Measurements from ENCODE around the gene CD300A.
"Not testable (repeated sequence)": the region's sequence is repeated elsewhere in the genome, so short reads cannot be mapped to it uniquely, and the experiment has no call there.

The CD300A gene

DNA sequence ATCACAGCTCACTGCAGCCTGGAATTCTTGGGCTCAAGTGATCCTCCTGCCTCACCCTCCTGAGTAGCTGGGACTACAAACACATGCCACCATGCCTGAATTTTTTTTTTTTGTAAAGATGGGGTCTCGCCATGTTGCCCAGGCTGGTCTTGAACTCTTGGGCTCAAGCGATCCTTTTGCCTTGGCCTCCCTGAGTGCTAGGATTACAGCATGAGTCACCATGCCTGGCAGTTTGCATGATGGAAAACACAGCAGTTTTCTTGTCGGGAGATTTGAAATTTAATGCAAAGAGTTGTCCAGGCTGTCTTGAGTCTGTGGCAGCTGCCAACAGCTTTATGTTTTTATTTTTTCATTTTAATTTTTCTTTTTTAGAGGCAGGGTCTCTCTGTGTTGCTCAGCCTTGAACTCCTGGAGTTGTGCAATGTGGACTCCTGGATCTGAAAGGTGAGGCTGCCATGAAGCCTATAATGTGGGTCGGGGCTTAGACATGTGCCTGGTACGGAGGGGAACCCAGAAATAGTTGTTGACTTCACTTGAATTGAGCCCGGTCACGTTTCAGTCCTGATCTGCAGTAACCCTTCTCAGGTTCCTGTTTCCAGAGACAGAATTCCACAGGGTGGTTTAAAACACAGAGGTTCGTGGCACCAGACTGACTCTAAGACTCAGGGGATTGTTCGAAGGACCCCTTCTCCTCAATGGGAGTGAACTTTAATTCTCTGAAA lies 18.7 kb downstream of the CD300A start:
- no peak for DNase-seq

DNA sequence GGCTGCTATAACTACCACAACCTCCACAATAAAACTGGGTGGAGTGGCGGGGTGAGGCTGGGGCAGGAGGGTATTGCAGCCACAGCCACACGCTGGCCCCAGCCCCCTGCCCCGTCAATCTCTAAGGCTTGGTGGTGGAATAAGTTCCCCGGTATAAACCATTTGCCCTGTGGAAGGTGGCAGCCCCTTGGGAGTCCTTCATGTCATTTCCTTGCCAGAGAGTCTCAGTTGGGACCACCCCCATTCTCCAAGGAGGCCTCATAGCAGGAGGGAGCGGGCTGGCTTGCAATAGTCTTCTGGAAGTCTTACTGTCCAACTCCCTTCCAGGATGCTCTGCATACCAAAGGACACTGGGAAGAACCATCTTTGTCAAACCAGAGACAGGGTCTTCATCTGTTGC lies 19.4 kb downstream of the CD300A start:
- no peak for DNase-seq

DNA sequence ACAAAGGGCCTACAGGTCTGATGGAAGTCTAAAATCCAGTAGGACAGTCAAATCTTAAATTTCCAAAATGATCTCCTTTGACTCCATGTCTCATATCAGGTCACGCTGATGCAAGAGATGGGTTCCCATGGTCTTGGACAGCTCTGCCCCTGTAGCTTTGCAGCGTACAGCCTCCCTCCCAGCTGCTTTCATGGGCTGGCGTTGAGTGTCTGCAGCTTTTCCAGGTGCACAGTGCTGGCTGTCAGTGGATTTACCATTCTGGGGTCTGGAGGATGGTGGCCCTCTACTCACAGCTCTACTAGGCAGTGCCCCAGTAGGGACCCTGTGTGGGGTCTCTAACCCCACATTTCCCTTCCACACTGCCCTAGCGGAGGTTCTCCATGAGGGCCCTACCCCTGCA lies 21.8 kb downstream of the CD300A start:
- DNase-seq = not testable (repeated sequence)

DNA sequence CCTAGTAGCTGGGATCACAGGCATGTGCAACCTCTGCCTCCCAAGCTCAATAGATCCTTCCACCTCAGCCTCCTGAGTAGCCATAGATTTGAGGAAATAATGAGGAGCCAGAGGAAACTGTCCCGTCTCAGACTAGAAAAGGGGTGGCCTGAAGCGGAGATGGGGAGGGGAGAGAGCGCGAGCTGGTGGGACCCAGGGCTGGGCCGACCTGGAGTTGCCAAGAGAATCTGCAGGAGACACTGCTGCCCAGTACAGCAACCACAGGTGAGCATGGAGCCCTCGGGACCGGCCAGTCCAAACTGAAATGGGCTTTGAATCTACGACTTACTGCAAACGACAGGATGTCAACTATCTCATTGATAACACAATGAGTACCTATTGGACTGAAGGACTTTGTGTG lies 24.3 kb downstream of the CD300A start:
- no peak for DNase-seq

DNA sequence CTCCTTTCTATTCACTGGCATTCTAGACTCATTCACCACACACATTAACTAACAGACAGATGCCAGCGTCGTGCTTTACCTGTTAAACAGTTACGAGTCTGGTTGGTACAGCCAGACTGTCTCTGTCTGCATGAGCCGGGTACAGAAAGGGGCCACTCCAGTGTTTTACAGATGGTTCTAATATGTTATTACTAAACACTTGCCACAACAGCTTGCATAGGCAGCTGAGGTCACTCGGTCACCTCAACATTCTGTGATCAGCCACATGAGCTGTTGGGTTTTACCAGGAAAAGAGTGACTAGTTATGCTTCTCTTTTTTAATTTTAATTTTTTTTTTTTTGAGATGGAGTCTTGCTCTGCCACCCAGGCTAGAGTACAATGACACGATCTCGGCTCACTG lies 25.2 kb downstream of the CD300A start:
- no peak for DNase-seq

DNA sequence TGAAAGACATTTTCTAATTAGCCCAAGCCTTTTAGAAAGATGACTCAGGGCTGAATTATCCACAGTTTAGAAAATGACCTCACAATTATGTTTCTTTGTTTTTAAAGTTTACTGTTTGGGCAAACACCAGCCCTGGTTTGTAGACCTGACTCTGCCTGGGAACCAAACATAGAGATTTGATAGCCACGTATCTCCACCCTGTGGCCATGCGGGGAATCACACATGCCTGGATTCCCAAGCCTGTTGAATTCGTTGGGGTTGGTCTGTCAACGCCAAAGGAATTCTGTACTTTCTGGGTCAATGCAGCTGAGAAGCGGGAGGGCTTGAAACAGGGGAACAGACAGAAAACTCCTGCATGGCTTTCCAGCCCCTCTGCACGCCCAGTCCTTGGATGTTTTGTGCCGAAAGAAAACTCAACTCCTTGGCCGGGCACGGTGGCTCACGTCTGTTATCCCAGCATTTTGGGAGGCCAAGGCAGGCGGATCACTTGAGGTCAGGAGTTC lies 26.9 kb downstream of the CD300A start:
- peak; percentile 64 for DNase-seq

DNA sequence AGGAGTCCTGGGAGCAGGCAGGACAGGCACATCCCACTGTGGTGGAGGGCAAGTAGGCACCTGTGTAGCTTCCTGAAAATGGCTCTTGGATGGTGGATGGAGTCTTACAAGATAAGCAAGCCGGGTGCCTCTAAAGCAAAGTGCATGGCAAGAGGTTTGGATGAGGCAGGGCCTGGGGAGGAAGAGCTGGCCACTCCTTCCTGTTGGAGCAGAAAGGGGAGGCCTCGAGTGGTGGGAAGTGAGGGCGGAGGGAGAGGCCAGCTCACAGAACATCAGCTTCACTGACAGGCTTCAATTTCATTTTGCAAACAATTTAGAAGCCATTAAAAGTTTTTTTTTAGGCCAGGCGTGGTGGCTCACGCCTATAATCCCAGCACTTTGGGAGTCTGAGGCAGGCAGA lies 31.0 kb downstream of the CD300A start:
- no peak for DNase-seq

DNA sequence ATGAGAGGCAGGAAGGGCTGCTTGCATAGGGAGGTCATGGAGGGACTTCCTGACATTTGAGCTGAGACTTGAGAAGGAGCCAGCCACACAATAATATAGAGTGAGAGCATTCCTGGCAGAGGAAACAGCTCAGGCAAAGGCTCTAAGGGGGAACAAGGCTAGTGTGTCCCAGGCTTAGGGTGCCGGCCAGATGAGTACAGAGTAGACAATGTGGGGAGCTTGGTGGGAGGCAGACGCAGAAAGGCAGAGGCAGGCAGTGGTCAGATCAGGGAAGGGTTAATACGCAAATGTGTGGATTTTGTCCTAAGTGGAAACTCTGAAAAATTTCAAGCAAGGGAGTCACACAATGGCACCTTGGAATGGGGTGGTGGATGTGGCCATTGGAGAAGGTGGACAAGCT lies 33.6 kb downstream of the CD300A start:
- no peak for DNase-seq

DNA sequence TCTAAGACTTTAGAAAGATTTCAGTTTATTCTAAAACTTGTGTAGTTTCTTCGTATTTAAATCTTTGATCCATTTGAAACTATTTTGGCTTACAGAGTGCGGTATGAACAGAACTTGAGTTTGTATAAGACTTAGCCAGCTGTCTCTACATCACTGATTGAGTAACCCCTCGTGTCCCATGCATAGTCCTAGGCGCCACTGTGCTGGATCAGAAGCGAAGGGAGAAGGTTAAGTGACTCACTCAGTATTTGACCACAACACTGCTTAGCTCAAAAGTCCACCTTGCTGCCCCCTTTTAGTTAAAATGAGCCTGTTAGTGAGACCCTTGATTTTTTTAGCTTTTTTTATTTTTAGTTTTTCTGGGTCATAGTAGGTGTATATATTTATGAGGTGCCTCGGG lies 36.4 kb downstream of the CD300A start:
- no peak for DNase-seq

DNA sequence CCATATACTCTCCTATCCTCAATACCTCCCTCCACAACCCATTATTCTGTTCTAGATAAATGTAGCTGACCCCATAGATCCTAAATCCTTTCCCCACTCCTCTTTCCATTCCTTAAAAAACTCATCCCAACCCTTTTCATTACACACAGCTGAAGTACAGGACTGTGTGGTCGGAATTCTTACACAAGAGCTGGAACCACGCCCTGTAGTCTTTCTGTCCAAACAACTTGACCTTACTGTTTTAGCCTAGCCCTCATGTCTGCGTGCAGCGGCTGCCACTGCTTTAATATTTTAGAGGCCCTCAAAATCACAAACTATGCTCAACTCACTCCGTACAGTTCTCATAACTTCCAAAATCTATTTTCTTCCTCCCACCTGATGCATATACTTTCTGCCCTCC lies 37.5 kb downstream of the CD300A start:
- not testable (repeated sequence) for DNase-seq

DNA sequence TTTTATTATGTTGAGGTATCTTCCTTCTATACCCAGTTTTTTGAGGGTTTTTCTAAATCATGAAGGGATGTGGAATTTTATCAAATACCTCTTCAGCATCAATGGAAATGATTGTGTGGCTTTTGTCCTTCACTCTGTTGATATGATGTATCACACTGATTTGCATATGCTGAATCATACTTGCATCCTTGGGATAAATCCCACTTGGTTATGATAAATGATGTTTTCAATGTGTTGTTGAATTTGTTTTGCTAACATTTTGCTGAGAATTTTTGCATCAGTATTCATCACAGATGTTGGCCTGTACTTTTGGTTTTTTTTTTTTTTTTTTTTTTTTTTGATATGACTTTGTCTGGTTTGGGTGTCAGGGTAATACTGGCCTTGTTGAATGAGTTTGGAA lies 41.7 kb downstream of the CD300A start:
- DNase-seq = no peak

DNA sequence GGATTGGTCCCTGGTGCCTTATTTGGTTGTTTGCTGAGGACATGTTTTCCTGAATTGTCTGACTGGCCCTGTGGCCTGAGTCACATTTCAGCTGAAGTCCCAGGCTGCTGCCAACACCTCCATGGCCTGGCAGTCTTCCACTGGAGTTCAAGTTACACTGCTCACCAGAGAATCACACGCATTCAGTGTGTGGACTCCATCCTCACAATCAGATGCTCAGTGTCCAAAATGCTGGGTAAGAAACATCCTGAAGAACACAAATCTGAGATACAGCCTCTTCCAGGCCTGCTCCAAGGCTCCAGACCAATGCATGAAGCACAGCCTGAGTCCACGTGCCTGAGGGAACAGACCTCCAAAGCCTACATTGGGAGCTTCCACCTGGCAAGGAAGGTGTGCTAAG lies 45.6 kb downstream of the CD300A start:
- DNase-seq = no peak

DNA sequence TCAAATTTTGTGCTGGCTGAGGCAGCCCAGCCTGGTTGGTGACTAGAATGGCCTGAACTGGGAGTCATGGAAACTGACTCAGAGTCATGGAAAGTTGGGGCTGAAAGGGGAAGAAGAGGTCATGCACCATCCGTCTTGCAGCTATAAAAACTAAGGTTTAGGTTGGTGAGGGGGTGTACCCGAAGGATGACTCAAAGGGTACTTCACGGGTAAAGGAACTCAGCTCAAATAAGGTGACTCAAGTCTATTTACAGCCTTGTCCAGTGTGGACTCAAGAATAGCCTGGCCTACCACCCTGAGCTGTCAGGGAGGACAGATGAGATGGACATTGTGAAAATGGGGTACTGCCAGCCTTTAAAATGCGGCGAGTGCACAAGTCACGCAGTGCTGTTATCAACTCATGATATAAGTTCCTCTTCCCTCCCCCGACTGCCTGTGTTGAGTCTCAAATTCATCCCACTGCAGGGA lies 46.2 kb downstream of the CD300A start:
- DNase-seq = no peak

DNA sequence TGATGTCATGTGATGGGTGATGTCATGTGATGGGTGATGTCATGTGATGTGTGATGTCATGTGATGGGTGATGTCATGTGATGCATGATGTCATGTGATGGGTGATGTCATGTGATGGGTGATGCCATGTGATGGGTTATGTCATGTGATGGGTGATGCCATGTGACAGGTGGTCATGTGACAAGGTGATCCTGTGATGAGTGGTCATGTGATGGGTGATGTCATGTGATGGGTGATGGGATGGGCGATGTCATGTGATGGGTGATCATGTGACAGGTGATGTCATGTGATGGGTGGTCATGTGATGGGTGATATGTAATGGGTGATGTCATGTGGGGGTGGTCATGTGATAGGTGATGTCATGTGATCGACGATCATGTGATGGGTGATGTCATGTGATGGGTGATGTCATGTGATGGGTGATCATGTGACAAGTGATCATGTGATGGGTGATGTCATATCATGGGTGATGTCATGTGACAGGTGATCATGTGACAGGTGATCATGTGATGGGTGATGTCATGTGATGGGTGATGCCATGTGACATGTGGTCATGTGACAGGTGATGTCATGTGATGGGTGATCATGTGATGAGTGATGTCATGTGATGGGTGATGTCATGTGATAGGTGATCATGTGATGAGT lies 47.7 kb downstream of the CD300A start:
- no peak for DNase-seq

DNA sequence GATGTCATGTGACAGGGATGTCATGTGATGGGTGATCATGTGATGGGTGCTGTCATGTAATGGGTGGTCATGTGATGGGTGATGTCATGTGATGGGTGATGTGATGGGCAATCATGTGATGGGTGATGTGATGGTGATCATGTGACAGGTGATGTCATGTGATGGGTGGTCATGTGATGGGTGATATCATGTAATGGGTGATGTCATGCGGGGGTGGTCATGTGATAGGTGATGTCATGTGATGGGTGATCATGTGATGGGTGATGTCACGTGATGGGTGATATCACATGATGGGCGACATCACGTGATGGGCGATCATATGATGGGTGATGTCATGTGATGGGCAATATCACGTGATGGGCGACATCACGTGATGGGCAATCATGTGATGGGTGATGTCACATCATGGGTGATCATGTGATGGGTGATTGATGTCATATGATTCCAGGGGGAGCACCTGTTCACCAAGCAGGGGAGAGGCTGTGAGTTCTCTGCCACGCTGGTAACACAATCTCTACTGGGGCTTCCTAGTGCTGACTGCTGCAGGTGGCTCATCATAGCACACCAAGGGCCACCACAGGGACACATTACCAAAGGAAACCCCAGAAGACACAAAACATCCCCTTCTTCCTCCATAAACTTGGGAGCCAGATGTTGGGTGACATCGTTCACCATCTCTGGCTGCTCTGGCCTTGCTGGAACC lies 48.3 kb downstream of the CD300A start:
- no peak for DNase-seq

DNA sequence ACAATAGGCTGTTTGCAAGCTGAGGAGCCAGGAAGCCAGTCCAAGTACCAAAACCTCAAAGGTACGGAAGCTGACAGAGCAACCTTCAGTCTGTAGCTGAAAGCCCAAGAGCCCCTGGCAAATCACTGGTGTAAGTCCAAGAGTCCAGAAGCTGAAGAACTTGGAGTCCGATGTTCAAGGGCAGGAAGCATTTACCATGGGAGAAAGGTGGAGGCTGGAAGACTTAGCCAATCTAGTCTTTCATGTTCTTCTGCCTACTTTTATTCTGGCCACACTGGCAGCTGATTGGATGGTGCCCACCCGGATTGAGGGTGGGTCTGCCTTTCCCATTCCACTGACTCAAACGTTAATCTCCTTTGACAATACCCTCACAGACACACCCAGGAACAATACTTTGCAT lies 49.5 kb downstream of the CD300A start:
- DNase-seq = no peak

DNA sequence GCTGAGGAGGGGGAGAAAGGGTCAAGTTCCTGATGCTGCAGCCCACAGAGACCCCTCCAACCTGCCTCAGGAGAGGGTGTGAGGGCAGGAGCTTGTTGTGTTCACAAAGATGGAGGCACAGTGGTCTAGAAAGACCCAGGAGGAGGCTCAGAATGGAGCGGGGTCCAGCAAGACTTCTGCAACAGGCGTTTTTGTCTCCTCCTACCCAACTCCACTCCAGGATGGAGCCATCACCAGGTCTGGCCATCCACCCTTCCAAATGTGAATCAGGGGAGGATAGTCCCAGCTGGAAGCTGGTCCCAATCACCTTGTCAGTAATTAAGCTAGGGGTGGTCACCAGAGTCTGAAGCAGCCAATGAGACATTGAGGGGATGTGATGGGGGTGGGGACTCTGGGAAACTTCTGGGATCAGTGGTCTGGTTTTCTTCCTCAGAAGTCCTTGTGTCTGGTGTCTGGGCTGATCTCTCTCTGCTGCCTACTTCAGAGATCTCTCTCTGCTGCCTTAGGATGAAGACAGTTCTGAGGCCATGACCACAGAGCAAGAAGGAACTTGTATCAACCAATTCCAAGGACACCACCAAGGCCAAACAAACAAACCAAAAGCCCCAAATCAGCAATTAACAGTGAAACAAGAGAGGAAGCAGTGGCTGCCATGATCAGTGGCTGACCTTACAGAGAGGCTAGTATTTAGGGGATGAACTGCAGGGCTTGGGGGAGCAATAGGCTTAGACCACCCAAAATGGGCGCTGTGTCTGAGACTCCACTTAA lies 50.3 kb downstream of the CD300A start:
- no peak for DNase-seq

DNA sequence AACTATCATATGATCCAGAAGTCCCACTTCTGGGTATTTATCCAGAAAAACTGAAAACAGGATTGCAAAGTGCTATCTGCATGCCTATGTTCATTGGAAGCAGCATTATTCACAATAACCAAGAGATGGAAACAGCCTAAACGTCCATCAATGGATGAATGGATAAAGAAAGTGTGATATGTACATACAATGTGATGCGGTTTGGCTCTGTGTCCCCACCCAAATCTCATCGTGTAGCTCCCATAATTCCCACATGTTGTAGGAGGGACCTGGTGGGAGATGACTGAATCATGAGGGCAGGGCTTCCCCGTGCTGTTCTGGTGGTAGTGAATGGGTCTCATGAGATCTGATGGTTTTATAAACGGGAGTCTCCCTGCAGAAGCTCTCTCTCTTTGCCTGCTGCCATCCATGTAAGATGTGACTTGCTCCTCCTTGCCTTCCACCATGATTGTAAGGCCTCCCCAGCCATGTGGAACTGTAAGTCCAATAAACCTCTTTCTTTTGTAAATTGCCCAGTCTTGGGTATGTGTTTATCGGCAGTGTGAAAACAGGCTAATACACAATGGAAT lies 52.1 kb downstream of the CD300A start:
- DNase-seq = not testable (repeated sequence)

DNA sequence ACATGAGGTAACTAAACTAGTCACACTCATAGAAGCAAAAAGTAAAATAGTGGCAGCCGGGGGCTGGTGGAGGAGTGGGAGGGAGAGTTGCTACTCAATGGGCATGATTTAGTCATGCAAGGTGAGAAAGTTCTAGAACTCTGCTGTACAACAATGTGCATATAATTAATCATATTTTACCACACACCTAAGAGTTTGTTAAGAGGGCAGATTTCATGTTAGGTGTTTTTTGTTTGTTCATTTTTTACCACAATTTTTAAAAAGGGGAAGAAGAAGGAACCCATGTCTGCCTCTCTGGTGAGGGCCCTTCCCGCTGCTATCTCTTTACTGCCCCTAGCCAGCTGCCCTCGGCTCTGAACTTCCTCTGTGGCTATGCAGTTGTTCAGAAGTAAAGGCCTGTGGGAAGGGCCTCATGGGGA lies 53.6 kb downstream of the CD300A start:
- no peak for DNase-seq

DNA sequence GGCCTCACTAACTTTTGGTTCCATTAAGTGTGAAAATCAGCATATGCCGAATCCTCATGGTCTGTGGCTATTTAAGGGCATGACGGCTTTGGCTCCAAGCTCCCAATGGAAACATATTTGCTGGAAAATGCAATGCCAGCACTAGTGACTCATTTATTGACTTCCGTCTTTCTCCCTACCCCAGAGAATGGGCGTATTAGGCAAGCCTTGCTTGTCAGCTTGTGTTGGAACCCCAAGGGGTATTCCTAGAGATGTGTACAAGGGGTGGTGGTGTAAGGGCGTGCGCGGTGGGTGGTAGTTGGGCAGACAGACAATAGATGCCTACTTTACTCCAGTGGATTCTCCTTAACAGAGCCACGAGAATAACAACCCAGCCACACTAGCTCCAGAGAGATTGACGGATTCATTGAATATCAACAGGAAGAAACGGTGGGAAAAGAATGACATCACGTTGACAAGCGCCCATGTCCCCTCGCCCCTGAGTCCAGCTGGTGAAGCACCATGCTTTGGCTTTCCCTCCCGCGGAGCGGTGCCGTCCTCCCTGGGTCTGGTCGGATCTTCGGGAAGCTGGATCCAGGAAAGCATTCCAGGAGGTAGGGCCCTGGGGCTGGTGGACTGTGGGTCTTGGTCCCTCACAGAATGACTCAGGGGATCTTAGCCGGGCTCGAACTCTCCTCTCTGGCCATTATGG lies 54.5 kb downstream of the CD300A start:
- no peak for DNase-seq

DNA sequence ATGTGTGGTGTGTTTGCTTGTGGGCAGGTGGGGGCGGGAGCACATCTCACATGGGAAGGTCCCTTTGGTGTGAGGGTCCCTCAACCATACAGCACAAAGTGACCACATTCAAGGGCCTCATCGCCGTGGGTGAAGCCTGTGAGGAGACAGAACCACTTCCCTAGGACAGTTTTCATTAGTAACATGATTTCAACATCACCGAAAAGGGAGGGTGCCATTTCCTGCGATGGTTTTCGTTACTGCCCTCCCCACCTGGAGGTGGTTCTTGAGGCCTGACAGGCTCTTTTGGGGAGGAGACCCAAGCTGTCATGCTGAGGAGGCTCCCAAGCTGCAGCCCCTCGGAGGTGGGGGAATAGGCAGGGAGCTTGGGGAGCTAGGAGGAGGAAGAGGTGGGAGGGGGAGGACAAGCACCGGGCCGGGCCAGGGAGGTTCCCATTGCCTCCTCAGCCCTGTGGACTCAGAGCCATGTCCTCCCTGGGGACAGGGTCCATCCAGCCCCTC lies 55.3 kb downstream of the CD300A start:
- no peak for DNase-seq
